ENCODE data around the gene TRPM3.

The TRPM3 gene

GRCh38 chr9:70840266-70840665, 281.2 kb downstream of the TRPM3 start:
- H3K27me3 ChIP-seq (ENCODE audit: insufficient read depth, poor library complexity, severe bottlenecking), result no peaks in the 10 kb centered on the region
- H3K36me3 ChIP-seq (ENCODE audit: low read depth), result no peaks in the 10 kb centered on the region
- no peaks in the 10 kb centered on the region for H3K4me1 ChIP-seq (ENCODE audit: insufficient read depth, poor library complexity, severe bottlenecking)

GRCh38 chr9:70835323-70835722, 286.1 kb downstream of the TRPM3 start:
- H3K4me1 ChIP-seq (ENCODE audit: insufficient read depth, poor library complexity, severe bottlenecking), result no peaks in the 10 kb centered on the region
- TF ChIP-seq, protein P1, sequence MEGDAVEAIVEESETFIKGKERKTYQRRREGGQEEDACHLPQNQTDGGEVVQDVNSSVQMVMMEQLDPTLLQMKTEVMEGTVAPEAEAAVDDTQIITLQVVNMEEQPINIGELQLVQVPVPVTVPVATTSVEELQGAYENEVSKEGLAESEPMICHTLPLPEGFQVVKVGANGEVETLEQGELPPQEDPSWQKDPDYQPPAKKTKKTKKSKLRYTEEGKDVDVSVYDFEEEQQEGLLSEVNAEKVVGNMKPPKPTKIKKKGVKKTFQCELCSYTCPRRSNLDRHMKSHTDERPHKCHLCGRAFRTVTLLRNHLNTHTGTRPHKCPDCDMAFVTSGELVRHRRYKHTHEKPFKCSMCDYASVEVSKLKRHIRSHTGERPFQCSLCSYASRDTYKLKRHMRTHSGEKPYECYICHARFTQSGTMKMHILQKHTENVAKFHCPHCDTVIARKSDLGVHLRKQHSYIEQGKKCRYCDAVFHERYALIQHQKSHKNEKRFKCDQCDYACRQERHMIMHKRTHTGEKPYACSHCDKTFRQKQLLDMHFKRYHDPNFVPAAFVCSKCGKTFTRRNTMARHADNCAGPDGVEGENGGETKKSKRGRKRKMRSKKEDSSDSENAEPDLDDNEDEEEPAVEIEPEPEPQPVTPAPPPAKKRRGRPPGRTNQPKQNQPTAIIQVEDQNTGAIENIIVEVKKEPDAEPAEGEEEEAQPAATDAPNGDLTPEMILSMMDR (IDR thresholded peaks at IDR 0.05; ENCODE audit: poor library complexity, severe bottlenecking), result no peak
- no peaks in the 10 kb centered on the region for H3K9me3 ChIP-seq (ENCODE audit: severe bottlenecking)
- H3K27me3 ChIP-seq (ENCODE audit: insufficient read depth, poor library complexity, severe bottlenecking), result no peaks in the 10 kb centered on the region
- H3K27ac ChIP-seq (ENCODE audit: poor library complexity, severe bottlenecking), result no peak overlapping the region
- H3K36me3 ChIP-seq (ENCODE audit: low read depth), result no peaks in the 10 kb centered on the region
- DNase-seq (ENCODE audit: low spot score) (no peak), ATAC-seq (ENCODE audit: low read depth) (peak; percentile 53; the same call in 2 of the 3 replicates)
- no peak overlapping the region for H3K4me3 ChIP-seq (ENCODE audit: severe bottlenecking)

More at GRCh38 chr9:70840266-70840665, 281.2 kb downstream of the TRPM3 start:
- no peak overlapping the region for H3K4me3 ChIP-seq (ENCODE audit: severe bottlenecking)
- no peak overlapping the region for H3K27ac ChIP-seq (ENCODE audit: poor library complexity, severe bottlenecking)
- DNase-seq (ENCODE audit: low spot score), result no peak
- no peaks in the 10 kb centered on the region for H3K9me3 ChIP-seq (ENCODE audit: severe bottlenecking)
- no peak for ATAC-seq (ENCODE audit: low read depth)
- TF ChIP-seq, protein P1 (IDR thresholded peaks at IDR 0.05; ENCODE audit: poor library complexity, severe bottlenecking), result no peak

DNA sequence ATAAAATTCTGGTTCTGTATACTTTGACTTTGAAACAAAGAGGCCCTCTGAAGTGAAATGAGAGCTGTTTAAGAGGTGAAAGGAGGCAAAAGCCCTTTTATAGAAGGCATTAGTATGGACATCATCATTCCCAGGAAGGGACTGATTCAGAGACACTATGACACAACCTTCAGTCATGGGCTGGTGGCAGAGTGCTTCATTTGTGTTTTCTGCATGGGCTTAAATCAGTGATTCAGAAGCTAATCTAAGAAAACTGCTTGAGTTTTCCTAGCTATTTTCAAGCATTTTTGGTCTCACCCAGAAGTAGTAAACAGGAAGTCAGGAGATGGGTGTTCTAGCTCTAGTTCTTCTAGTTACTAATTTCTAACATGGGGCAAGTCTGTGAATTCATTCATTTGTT, 288.9 kb downstream of the TRPM3 start:
- no peaks in the 10 kb centered on the region for H3K27me3 ChIP-seq (ENCODE audit: insufficient read depth, poor library complexity, severe bottlenecking)
- DNase-seq (ENCODE audit: low spot score), result no peak
- H3K4me1 ChIP-seq (ENCODE audit: insufficient read depth, poor library complexity, severe bottlenecking), result no peaks in the 10 kb centered on the region
- no peaks in the 10 kb centered on the region for H3K9me3 ChIP-seq (ENCODE audit: severe bottlenecking)
- H3K27ac ChIP-seq (ENCODE audit: poor library complexity, severe bottlenecking), result no peak overlapping the region
- TF ChIP-seq, protein P1 (IDR thresholded peaks at IDR 0.05; ENCODE audit: poor library complexity, severe bottlenecking), result no peak
- H3K4me3 ChIP-seq (ENCODE audit: severe bottlenecking), result no peak overlapping the region
- no peaks in the 10 kb centered on the region for H3K36me3 ChIP-seq (ENCODE audit: low read depth)
- ATAC-seq (ENCODE audit: low read depth), result peak; percentile 42; the same call in 1 of the 3 replicates

DNA sequence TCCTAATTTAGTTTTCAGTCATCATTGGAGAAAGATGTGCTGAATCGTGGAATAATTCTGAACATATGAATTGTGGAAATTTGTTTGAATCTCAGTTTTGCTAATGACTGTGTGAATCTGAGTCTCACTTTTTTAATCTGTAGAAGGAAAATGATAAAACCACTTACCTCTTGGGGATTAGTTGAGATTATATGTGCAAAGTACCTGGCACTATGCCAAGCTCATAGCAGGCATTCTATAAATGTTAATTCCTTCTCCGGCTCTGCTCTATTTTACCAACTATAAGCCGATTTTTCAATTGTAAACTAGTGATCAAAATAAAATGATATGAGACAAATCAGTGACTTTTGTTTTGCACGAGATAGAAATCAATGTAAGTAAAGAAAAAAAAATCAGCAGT, 290.8 kb downstream of the TRPM3 start:
- Histone ChIP-seq H3K4me3 (ENCODE audit: severe bottlenecking) (no peak overlapping the region), H3K4me1 (ENCODE audit: insufficient read depth, poor library complexity, severe bottlenecking) (no peaks in the 10 kb centered on the region), H3K9me3 (ENCODE audit: severe bottlenecking) (no peaks in the 10 kb centered on the region), H3K27ac (ENCODE audit: poor library complexity, severe bottlenecking) (no peak overlapping the region), H3K27me3 (ENCODE audit: insufficient read depth, poor library complexity, severe bottlenecking) (no peaks in the 10 kb centered on the region), H3K36me3 (ENCODE audit: low read depth) (no peaks in the 10 kb centered on the region)
- ATAC-seq (ENCODE audit: low read depth), result no peak
- TF ChIP-seq, protein P1 (IDR thresholded peaks at IDR 0.05; ENCODE audit: poor library complexity, severe bottlenecking), result no peak
- no peak for DNase-seq (ENCODE audit: low spot score)

- TF ChIP-seq, protein P1 (IDR thresholded peaks at IDR 0.05; ENCODE audit: poor library complexity, severe bottlenecking), result no peak
- H3K4me1 ChIP-seq (ENCODE audit: insufficient read depth, poor library complexity, severe bottlenecking), result no peaks in the 10 kb centered on the region
- H3K4me3 ChIP-seq (ENCODE audit: severe bottlenecking), result no peak overlapping the region
- H3K36me3 ChIP-seq (ENCODE audit: low read depth), result no peaks in the 10 kb centered on the region
- ATAC-seq (ENCODE audit: low read depth) (no peak), DNase-seq (ENCODE audit: low spot score) (no peak)
- H3K27ac ChIP-seq (ENCODE audit: poor library complexity, severe bottlenecking), result no peak overlapping the region
- no peaks in the 10 kb centered on the region for H3K9me3 ChIP-seq (ENCODE audit: severe bottlenecking)
- no peaks in the 10 kb centered on the region for H3K27me3 ChIP-seq (ENCODE audit: insufficient read depth, poor library complexity, severe bottlenecking)
These were observed 291.7 kb downstream of the TRPM3 start for GRCh38 chr9:70829591-70830265.

Measured in RWPE2 (cell line).